Measurements from ENCODE around the gene TMOD1.

Gene TMOD1

DNA sequence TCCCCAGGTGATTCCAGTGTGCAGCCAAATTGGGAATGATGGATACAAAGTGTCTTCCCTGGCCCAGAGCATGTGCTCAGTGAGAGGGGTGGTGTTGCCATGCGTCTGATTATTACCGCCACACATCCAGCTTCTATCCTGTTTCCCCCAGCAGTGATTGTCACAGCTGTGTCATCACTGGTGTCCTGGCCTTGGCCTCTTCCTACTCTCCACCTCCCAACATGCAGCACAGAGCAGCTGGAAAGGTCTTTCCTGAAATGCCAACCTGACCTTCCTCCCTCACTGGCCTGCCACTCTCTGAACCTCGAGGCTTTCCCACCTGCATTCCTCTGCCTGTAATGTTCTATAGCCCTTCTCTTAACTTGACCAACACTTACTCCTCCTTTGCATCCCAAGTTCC, 60.0 kb downstream of the TMOD1 start:
- H3K36me3 ChIP-seq (replicated peaks; ENCODE audit: low read depth, low read length), result no peaks in the 10 kb centered on the region
- no peak overlapping the region for H2AFZ ChIP-seq (ENCODE audit: low read depth, low read length)
- no peak overlapping the region for H3K4me2 ChIP-seq (ENCODE audit: low read length)
- H3K9me3 ChIP-seq (ENCODE audit: insufficient read depth, low read length), result no peaks in the 10 kb centered on the region
- no peaks in the 10 kb centered on the region for H3K79me2 ChIP-seq (ENCODE audit: low read length)
- TF ChIP-seq EZH2phosphoT487 (IDR thresholded peaks at IDR 0.05; ENCODE audit: low read depth), result no peak
- TF ChIP-seq, protein P1, sequence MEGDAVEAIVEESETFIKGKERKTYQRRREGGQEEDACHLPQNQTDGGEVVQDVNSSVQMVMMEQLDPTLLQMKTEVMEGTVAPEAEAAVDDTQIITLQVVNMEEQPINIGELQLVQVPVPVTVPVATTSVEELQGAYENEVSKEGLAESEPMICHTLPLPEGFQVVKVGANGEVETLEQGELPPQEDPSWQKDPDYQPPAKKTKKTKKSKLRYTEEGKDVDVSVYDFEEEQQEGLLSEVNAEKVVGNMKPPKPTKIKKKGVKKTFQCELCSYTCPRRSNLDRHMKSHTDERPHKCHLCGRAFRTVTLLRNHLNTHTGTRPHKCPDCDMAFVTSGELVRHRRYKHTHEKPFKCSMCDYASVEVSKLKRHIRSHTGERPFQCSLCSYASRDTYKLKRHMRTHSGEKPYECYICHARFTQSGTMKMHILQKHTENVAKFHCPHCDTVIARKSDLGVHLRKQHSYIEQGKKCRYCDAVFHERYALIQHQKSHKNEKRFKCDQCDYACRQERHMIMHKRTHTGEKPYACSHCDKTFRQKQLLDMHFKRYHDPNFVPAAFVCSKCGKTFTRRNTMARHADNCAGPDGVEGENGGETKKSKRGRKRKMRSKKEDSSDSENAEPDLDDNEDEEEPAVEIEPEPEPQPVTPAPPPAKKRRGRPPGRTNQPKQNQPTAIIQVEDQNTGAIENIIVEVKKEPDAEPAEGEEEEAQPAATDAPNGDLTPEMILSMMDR (IDR thresholded peaks at IDR 0.05; ENCODE audit: low read depth, low read length), result no peak
- H3K4me3 ChIP-seq (ENCODE audit: low read length), result no peak overlapping the region
- no peaks in the 10 kb centered on the region for H4K20me1 ChIP-seq (ENCODE audit: insufficient read depth, low read length)
- no peak overlapping the region for H3K9ac ChIP-seq (ENCODE audit: low read length)
- H3K27ac ChIP-seq (ENCODE audit: low read length), result no peak overlapping the region
- no peaks in the 10 kb centered on the region for H3K27me3 ChIP-seq (ENCODE audit: low read depth, low read length)
- H3K4me1 ChIP-seq (ENCODE audit: low read length), result no peaks in the 10 kb centered on the region; the same call in 1 of the 2 replicates

DNA sequence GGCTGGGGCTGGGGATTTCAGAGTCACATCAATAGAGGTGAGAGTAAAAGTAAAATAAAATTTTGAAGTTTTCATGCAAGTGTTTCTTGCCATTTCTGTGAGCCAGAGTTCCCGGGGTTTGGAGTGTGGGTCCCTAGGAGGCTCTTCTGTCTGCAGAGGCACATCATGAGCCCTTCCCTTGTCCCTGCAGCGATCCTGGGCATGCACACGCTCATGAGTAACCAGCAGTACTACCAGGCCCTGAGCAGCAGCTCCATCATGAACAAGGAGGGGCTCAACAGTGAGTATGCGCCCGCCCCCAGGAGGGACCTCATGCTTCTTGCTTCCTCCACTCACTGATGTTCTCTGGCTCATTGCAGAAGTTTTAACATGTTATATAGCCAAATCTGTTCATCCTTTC, 61.1 kb downstream of the TMOD1 start:
- Histone ChIP-seq H2AFZ (ENCODE audit: low read depth, low read length) (no peak overlapping the region), H3K4me2 (ENCODE audit: low read length) (no peak overlapping the region), H3K79me2 (ENCODE audit: low read length) (no peaks in the 10 kb centered on the region), H3K4me1 (ENCODE audit: low read length) (no peaks in the 10 kb centered on the region; the same call in 1 of the 2 replicates), H4K20me1 (ENCODE audit: insufficient read depth, low read length) (no peaks in the 10 kb centered on the region), H3K27me3 (ENCODE audit: low read depth, low read length) (no peaks in the 10 kb centered on the region), H3K27ac (ENCODE audit: low read length) (no peak overlapping the region), H3K9me3 (ENCODE audit: insufficient read depth, low read length) (no peaks in the 10 kb centered on the region), H3K9ac (ENCODE audit: low read length) (no peak overlapping the region), H3K36me3 (replicated peaks; ENCODE audit: low read depth, low read length) (no peaks in the 10 kb centered on the region), H3K4me3 (ENCODE audit: low read length) (no peak overlapping the region)
- no peak for TF ChIP-seq EZH2phosphoT487 (IDR thresholded peaks at IDR 0.05; ENCODE audit: low read depth)
- TF ChIP-seq, protein P1 (IDR thresholded peaks at IDR 0.05; ENCODE audit: low read depth, low read length), result no peak

DNA sequence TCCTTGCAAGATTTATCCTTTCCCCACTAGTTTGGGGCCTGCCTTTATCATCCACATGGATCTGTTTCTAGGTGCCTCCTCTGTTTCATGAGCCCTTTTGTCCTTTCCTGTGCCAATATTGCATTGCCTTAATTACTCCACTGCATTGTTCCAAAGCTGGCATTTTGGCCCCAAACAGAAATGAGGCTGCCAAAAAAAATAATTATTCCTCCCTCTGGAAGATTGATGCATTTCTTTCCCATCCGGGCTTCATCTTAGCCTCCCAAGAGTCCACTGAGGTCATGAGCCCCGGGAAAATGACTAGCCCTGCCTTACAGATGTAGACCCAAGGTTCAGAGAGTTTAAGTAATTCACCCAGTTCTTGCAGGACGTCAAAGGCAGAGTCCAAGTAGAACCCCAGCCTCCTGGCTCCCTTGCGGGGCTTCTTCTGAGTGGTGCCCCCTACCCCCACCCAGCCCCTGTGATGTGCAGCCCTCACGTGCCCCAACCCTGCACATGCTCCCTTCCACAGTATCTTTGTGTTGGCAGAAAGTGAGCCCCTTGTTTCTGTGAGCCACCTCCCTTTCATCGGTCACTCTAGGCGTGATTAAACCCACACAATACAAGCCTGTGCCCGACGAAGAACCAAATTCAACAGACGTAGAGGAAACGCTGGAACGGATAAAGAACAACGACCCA, 62.1 kb downstream of the TMOD1 start:
- Histone ChIP-seq H3K79me2 (ENCODE audit: low read length) (no peaks in the 10 kb centered on the region), H3K4me1 (ENCODE audit: low read length) (no peaks in the 10 kb centered on the region; the same call in 1 of the 2 replicates), H4K20me1 (ENCODE audit: insufficient read depth, low read length) (no peaks in the 10 kb centered on the region), H3K9me3 (ENCODE audit: insufficient read depth, low read length) (no peaks in the 10 kb centered on the region), H3K4me2 (ENCODE audit: low read length) (no peak overlapping the region), H3K27ac (ENCODE audit: low read length) (no peak overlapping the region), H3K4me3 (ENCODE audit: low read length) (no peak overlapping the region), H2AFZ (ENCODE audit: low read depth, low read length) (no peak overlapping the region), H3K27me3 (ENCODE audit: low read depth, low read length) (no peaks in the 10 kb centered on the region), H3K36me3 (replicated peaks; ENCODE audit: low read depth, low read length) (no peaks in the 10 kb centered on the region), H3K9ac (ENCODE audit: low read length) (no peak overlapping the region)
- TF ChIP-seq EZH2phosphoT487 (IDR thresholded peaks at IDR 0.05; ENCODE audit: low read depth), result no peak
- TF ChIP-seq, protein P1 (IDR thresholded peaks at IDR 0.05; ENCODE audit: low read depth, low read length), result no peak

DNA sequence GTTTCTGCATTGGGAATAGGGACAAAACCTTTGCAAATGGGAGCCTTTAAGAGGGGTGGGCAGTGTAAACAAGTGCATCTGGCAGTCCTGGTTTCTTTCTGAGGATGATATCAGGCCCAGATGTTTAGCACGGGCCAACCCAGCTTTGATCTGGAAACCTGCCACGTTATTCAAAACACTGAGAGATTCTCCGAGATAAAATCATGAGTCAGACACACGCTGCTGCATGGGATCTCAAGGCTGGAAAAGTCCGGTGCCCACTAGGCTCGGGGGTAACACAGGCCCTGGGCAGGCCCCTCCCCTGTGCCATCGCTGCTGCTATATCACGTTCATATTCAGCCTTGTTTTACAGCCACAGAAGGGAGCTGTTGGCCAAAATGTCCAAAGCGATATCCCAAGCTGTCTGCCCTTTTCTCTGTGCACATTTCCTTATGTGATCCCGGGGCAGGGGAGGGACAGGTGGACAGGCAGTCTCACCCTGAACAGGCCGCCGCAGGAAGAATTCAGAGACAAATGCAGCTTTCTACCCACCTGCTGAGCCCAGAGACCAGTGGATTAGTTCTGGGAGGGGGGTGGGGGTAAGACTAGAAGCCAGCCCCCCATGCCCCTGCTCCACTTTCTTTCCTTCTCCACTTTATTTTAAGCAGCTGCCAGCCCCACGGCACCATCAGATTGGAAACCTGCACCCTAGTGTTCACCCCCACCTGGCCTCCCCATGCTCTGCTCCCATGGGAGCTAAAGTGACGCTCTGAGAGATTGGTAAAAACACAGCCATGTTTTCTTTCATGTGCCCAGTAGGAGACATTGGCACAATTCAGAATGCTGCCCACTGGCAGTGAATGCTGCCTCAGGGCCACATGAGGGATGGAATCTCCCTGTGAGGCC, 63.1 kb downstream of the TMOD1 start:
- Histone ChIP-seq H2AFZ (ENCODE audit: low read depth, low read length) (no peak overlapping the region), H3K27me3 (ENCODE audit: low read depth, low read length) (no peaks in the 10 kb centered on the region), H3K4me3 (ENCODE audit: low read length) (no peak overlapping the region), H3K4me1 (ENCODE audit: low read length) (no peaks in the 10 kb centered on the region), H4K20me1 (ENCODE audit: insufficient read depth, low read length) (no peaks in the 10 kb centered on the region), H3K27ac (ENCODE audit: low read length) (no peak overlapping the region), H3K36me3 (replicated peaks; ENCODE audit: low read depth, low read length) (no peaks in the 10 kb centered on the region), H3K4me2 (ENCODE audit: low read length) (no peak overlapping the region), H3K9ac (ENCODE audit: low read length) (no peak overlapping the region), H3K9me3 (ENCODE audit: insufficient read depth, low read length) (no peaks in the 10 kb centered on the region), H3K79me2 (ENCODE audit: low read length) (no peaks in the 10 kb centered on the region)
- TF ChIP-seq, protein P1 (IDR thresholded peaks at IDR 0.05; ENCODE audit: low read depth, low read length), result no peak
- TF ChIP-seq EZH2phosphoT487 (IDR thresholded peaks at IDR 0.05; ENCODE audit: low read depth), result no peak

Measured in OCI-LY3 (cell line).